GM23338 (cell line): ENCODE data around the gene FGF19. TPM values are rescaled to one million over a fixed set of nuclear protein-coding genes. Genes with fewer than 3 reads are reported as not detected.

Experiments
- ATAC-seq: fragments of 200-7000 bp; cut with Tn5 transposase; 3 replicates; pipeline ENCODE4 v1.9.1; 2020
- DNase-seq: peaks from one replicate; pipeline ENCODE4 v3.0.0-alpha.2; 2015; ENCODE audit warnings: low spot score
- H2AFZ ChIP-seq: fragments of 200-600 bp; sonication (generic); 2 replicates; pipeline ENCODE4 v1.8.0; 2016; ENCODE audit warnings: antibody characterized with exemption, mild to moderate bottlenecking, moderate library complexity
- H3F3A ChIP-seq: fragments of 200-600 bp; sonication (generic); replicated peaks from 2 replicates; pipeline ENCODE4 v1.8.0; 2017; ENCODE audit warnings: antibody characterized with exemption, mixed run types, low read depth
- H3K27ac ChIP-seq: fragments of 200-600 bp; sonication (generic); 2 replicates; pipeline ENCODE4 v1.6.1; 2016; ENCODE audit warnings: low read depth
- H3K27me3 ChIP-seq: fragments of 200-600 bp; sonication (generic); 2 replicates; pipeline ENCODE4 v1.8.0; 2016; ENCODE audit warnings: mild to moderate bottlenecking, mixed run types, moderate library complexity; ENCODE audit not compliant: insufficient read depth
- H3K36me3 ChIP-seq: fragments of 200-600 bp; sonication (generic); 2 replicates; pipeline ENCODE4 v1.8.0; 2016; ENCODE audit warnings: mild to moderate bottlenecking; ENCODE audit not compliant: insufficient read depth
- H3K4me1 ChIP-seq: fragments of 200-600 bp; sonication (generic); 2 replicates; pipeline ENCODE4 v1.8.0; 2016; ENCODE audit warnings: mild to moderate bottlenecking, moderate library complexity; ENCODE audit not compliant: insufficient read depth
- H3K4me2 ChIP-seq: fragments of 200-600 bp; sonication (generic); 2 replicates; pipeline ENCODE4 v1.7.1; 2017; ENCODE audit warnings: mixed run types
- H3K4me3 ChIP-seq: fragments of 200-600 bp; sonication (generic); 2 replicates; pipeline ENCODE4 v1.6.1; 2016; ENCODE audit warnings: mixed run types
- H3K79me2 ChIP-seq: fragments of 200-600 bp; sonication (generic); replicated peaks from 2 replicates; pipeline ENCODE4 v1.8.0; 2017; ENCODE audit warnings: mild to moderate bottlenecking; ENCODE audit not compliant: insufficient read depth
- H3K9me2 ChIP-seq: fragments of 200-600 bp; sonication (generic); 2 replicates; pipeline ENCODE4 v1.8.0; 2017; ENCODE audit not compliant: insufficient read depth
- H4K20me1 ChIP-seq: fragments of 200-600 bp; sonication (generic); replicated peaks from 2 replicates; pipeline ENCODE4 v1.8.0; 2017; ENCODE audit warnings: mild to moderate bottlenecking; ENCODE audit not compliant: insufficient read depth
- H3K27ac Mint-ChIP-seq: 2 replicates; pipeline ENCODE4 v1.8.0; 2020; ENCODE audit warnings: inconsistent platforms, mild to moderate bottlenecking, moderate library complexity, mixed read lengths
- H3K27me3 Mint-ChIP-seq: 3 replicates; pipeline ENCODE4 v1.8.0; 2022; ENCODE audit warnings: low read depth, mild to moderate bottlenecking, moderate library complexity, mixed read lengths, inconsistent platforms; ENCODE audit not compliant: insufficient read depth, poor library complexity
- H3K36me3 Mint-ChIP-seq: 3 replicates; pipeline ENCODE4 v1.8.0; 2021; ENCODE audit warnings: low read depth, mild to moderate bottlenecking, inconsistent platforms, moderate library complexity, mixed read lengths
- H3K4me1 Mint-ChIP-seq: 3 replicates; pipeline ENCODE4 v1.8.0; 2020; ENCODE audit warnings: mild to moderate bottlenecking, inconsistent platforms, mixed read lengths
- H3K4me3 Mint-ChIP-seq: 3 replicates; pipeline ENCODE4 v1.8.0; 2021; ENCODE audit warnings: moderate library complexity, mild to moderate bottlenecking, inconsistent platforms, mixed read lengths
- H3K9me3 Mint-ChIP-seq: 3 replicates; pipeline ENCODE4 v1.8.0; 2020; ENCODE audit warnings: moderate library complexity, mild to moderate bottlenecking, inconsistent platforms, mixed read lengths
- CREB1 ChIP-seq: fragments of 250-450 bp; sonication (Bioruptor Pico); IDR thresholded peaks from 2 replicates; pipeline ENCODE4 v1.5.0; 2020; ENCODE audit warnings: low read depth, mild to moderate bottlenecking, moderate library complexity
- CTCF ChIP-seq, 2 experiments: fragments of 200-600 bp in 1 of 2; sonication (generic) in 1 of 2; conservative IDR thresholded peaks; 2 replicates each; pipeline versions ENCODE4 v1.5.1 to v1.6.1; 2016 to 2017; ENCODE audit warnings: antibody characterized with exemption in 2 of 2, low read depth in 2 of 2, mild to moderate bottlenecking in 2 of 2, moderate library complexity in 1 of 2
- ETS1 ChIP-seq: IDR thresholded peaks from 2 replicates; pipeline ENCODE4 v1.6.1; 2016; ENCODE audit warnings: antibody characterized with exemption
- EZH2 ChIP-seq: fragments of 200-600 bp; sonication (generic); IDR thresholded peaks from one replicate; pipeline ENCODE4 v1.8.0; 2017; ENCODE audit warnings: antibody characterized with exemption, mild to moderate bottlenecking, low read depth; ENCODE audit not compliant: unreplicated experiment
- JUNB ChIP-seq: IDR thresholded peaks from one replicate; pipeline ENCODE4 v1.6.1; 2016; ENCODE audit warnings: antibody characterized with exemption; ENCODE audit not compliant: unreplicated experiment
- NANOG ChIP-seq: IDR thresholded peaks from 2 replicates; pipeline ENCODE4 v1.6.1; 2016; ENCODE audit warnings: antibody characterized with exemption, borderline replicate concordance
- POLR2AphosphoS5 ChIP-seq: IDR thresholded peaks from 2 replicates; pipeline ENCODE4 v1.6.1; 2016; ENCODE audit warnings: antibody characterized with exemption, low read depth
- REST ChIP-seq: IDR thresholded peaks from one replicate; pipeline ENCODE4 v1.6.1; 2018; ENCODE audit warnings: antibody characterized with exemption; ENCODE audit not compliant: unreplicated experiment
- ZNF331 ChIP-seq: fragments of 250-450 bp; sonication (Bioruptor Pico); IDR thresholded peaks from 2 replicates; pipeline ENCODE4 v1.5.0; 2020; ENCODE audit warnings: low read depth, mild to moderate bottlenecking, moderate library complexity
- ZNF462 ChIP-seq: fragments of 250-450 bp; sonication (Bioruptor Pico); IDR thresholded peaks from 2 replicates; pipeline ENCODE4 v1.5.0; 2020; ENCODE audit warnings: mild to moderate bottlenecking, moderate library complexity
- polyA plus RNA-seq: library from polyadenylated mRNA; unstranded; fragments of >200 nt; fragmentation: Nextera tagmentation; extraction: Ambion mirVana; gene quantifications from 2 replicates; pipeline ENCODE4 v1.2.1, GENCODE V29; 2016
- total RNA-seq: library from RNA; depleted of rRNA; stranded (reverse); fragments of >200 nt; shearing (Covaris generic); gene quantifications from 2 replicates; pipeline ENCODE4 v1.2.3, GENCODE V29; 2014

The FGF19 gene
- total and polyA plus RNA-seq, 2 experiments from 2014 or later = 21.7 to 36.1 TPM

GRCh38 chr11:69655479-69656428 is 48.1 kb downstream of the FGF19 start:
- Histone ChIP-seq H3K9me2 (no peaks in the 10 kb centered on the region), H3K27me3 (no peaks in the 10 kb centered on the region), H3F3A (0 out of 2 replicates have a peak, but pooled peaks cover 13% of the 10 kb centered on the region), H3K4me2 (no peak overlapping the region), H3K4me1 (peaks cover 18% of the 10 kb centered on the region), H3K27ac (no peak overlapping the region), H3K36me3 (peaks cover 18% of the 10 kb centered on the region), H3K79me2 (no peaks in the 10 kb centered on the region), H4K20me1 (no peaks in the 10 kb centered on the region), H2AFZ (no peak overlapping the region), H3K4me3 (no peak overlapping the region)
- DNase-seq = no peak
- Mint-ChIP-seq H3K27me3 (peaks cover 18% of the 10 kb centered on the region), H3K4me1 (peaks cover 32% of the 10 kb centered on the region), H3K36me3 (peaks cover 35% of the 10 kb centered on the region), H3K27ac (no peak overlapping the region; the same call in 1 of the 2 replicates), H3K9me3 (no peaks in the 10 kb centered on the region; the same call in 2 of the 3 replicates), H3K4me3 (no peak overlapping the region)
- TF ChIP-seq JUNB (no peak), NANOG (no peak), CREB1 (CRISPR knock-in tag) (no peak), POLR2AphosphoS5 (no peak), ZNF331 (CRISPR knock-in tag) (no peak), EZH2 (no peak), CTCF (conservative IDR thresholded peaks at IDR 0.05; ENCODE audit: low read depth in 2 of 2) (no peak), REST (no peak), ETS1 (no peak), ZNF462 (no peak)
- ATAC-seq = no peak
